Keratinocyte (primary cell): ENCODE measurements around the gene MTR. TPM values are rescaled to one million over a fixed set of nuclear protein-coding genes. Genes with fewer than 3 reads are reported as not detected.

Experiments
- DNase-seq: peaks from one replicate; pipeline ENCODE4 v3.0.0-alpha.2; 2011; ENCODE audit warnings: low read depth, missing footprints, low spot score
- FAIRE-seq: peaks from 2 replicates; lab custom pipeline; 2011; peaks lifted over from hg19 to GRCh38; lab: Jason Lieb, UNC
- H2AFZ ChIP-seq: 2 replicates; pipeline ENCODE4 v1.6.0; 2012; ENCODE audit warnings: low read length, control low read depth, inconsistent platforms; ENCODE audit not compliant: control insufficient read depth
- H3K27ac ChIP-seq: 2 replicates; pipeline ENCODE4 v1.5.1; 2011; ENCODE audit warnings: low read length; ENCODE audit not compliant: control insufficient read depth, insufficient read depth
- H3K27me3 ChIP-seq: 3 replicates; pipeline ENCODE4 v1.6.0; 2011; ENCODE audit warnings: low read length; ENCODE audit not compliant: control insufficient read depth, insufficient read depth; ENCODE audit errors: extremely low read depth
- H3K36me3 ChIP-seq, 2 experiments: 2 replicates in 1 of 2; 3 replicates in 1 of 2; pipeline ENCODE4 v1.5.1; 2011; ENCODE audit warnings: low read length in 2 of 2, mild to moderate bottlenecking in 1 of 2; ENCODE audit not compliant: control insufficient read depth in 2 of 2, insufficient read depth in 2 of 2; ENCODE audit errors: extremely low read depth in 1 of 2
- H3K4me1 ChIP-seq: 3 replicates; pipeline ENCODE4 v1.5.1; 2011; ENCODE audit warnings: low read length; ENCODE audit not compliant: control insufficient read depth, insufficient read depth; ENCODE audit errors: extremely low read depth
- H3K4me2 ChIP-seq: 3 replicates; pipeline ENCODE4 v1.6.0; 2011; ENCODE audit warnings: low read depth, low read length; ENCODE audit not compliant: control insufficient read depth, insufficient read depth; ENCODE audit errors: extremely low read depth
- H3K4me3 ChIP-seq, 3 experiments: fragments of 200-600 bp in 1 of 3; sonication (generic) in 1 of 3; 2 replicates in 2 of 3; 3 replicates in 1 of 3; pipeline ENCODE4 v1.5.1; 2011 to 2016; ENCODE audit warnings: low read length in 3 of 3, mild to moderate bottlenecking in 3 of 3, control low read depth in 2 of 3, inconsistent platforms in 1 of 3, low read depth in 1 of 3, mixed read lengths in 1 of 3, mixed run types in 1 of 3, moderate library complexity in 1 of 3; ENCODE audit not compliant: control insufficient read depth in 2 of 3, insufficient read depth in 2 of 3; ENCODE audit errors: extremely low read depth in 1 of 3
- H3K79me2 ChIP-seq: 2 replicates; pipeline ENCODE4 v1.6.0; 2012; ENCODE audit warnings: low read length; ENCODE audit not compliant: control insufficient read depth, insufficient read depth
- H3K9ac ChIP-seq: 3 replicates; pipeline ENCODE4 v1.6.0; 2011; ENCODE audit warnings: low read length; ENCODE audit not compliant: control insufficient read depth, insufficient read depth; ENCODE audit errors: extremely low read depth
- H3K9me1 ChIP-seq: 3 replicates; pipeline ENCODE4 v1.6.0; 2011; ENCODE audit warnings: low read length; ENCODE audit not compliant: control insufficient read depth, insufficient read depth; ENCODE audit errors: extremely low read depth
- H3K9me3 ChIP-seq: 2 replicates; pipeline ENCODE4 v1.5.1; 2012; ENCODE audit warnings: low read depth, low read length; ENCODE audit not compliant: control insufficient read depth
- H4K20me1 ChIP-seq: 3 replicates; pipeline ENCODE4 v1.6.0; 2011; ENCODE audit warnings: low read length; ENCODE audit not compliant: control insufficient read depth, insufficient read depth; ENCODE audit errors: extremely low read depth
- CTCF ChIP-seq, 3 experiments: IDR thresholded peaks in 1 of 3; conservative IDR thresholded peaks in 1 of 3; optimal IDR thresholded peaks in 1 of 3; 2 replicates in 2 of 3; 3 replicates in 1 of 3; pipeline versions ENCODE3 to v1.5.1; 2011; ENCODE audit warnings: low read length in 3 of 3, mild to moderate bottlenecking in 3 of 3, moderate library complexity in 2 of 3, control low read depth in 1 of 3, inconsistent platforms in 1 of 3; ENCODE audit not compliant: insufficient read depth in 2 of 3; ENCODE audit errors: extremely low read depth in 1 of 3
- EZH2 ChIP-seq: IDR thresholded peaks from one replicate; pipeline ENCODE4 v1.6.1; 2012; ENCODE audit warnings: inconsistent platforms, mild to moderate bottlenecking, low read length, moderate library complexity
- dilution Hi-C: fragments of 300-500 bp; cut with MboI; formaldehyde crosslinking; loops from one replicate; pipeline ENCODE4 v1.7.0; 2020; ENCODE audit warnings: low sequenced_read_pairs; ENCODE audit not compliant: extremely low pct_ligation_motif_present
- polyA plus RNA-seq, 5 experiments: library from polyadenylated mRNA; depleted of rRNA in 3 of 5; stranded (reverse) in 3 of 5; stranded (forward) in 1 of 5; unstranded in 1 of 5; fragments of >200 nt; gene quantifications; 1 replicate in 1 of 5; 2 replicates in 3 of 5; 3 replicates in 1 of 5; pipeline versions ENCODE4 v1.2.1 to v1.2.3, GENCODE V29; 2011 to 2012; ENCODE audit warnings: missing spikeins in 2 of 5, low read depth in 1 of 5, low replicate concordance in 1 of 5

MTR gene
- polyA plus RNA-seq, 1 donor (not counting 4 experiments of a cell fraction or from before 2014, with no cell fraction given), result 14.3 TPM

GRCh38 chr1:236922190-236922589 lies 127.1 kb downstream of the MTR start:
- no peaks in the 10 kb centered on the region for H3K36me3 ChIP-seq
- H4K20me1 ChIP-seq, result no peaks in the 10 kb centered on the region
- no peaks in the 10 kb centered on the region for H3K27me3 ChIP-seq
- dilution Hi-C loops, result no loop called here
- H3K4me3 ChIP-seq, result no peak overlapping the region
- H3K9me1 ChIP-seq, result no peaks in the 10 kb centered on the region
- H3K79me2 ChIP-seq, result no peaks in the 10 kb centered on the region
- H2AFZ ChIP-seq, result no peak overlapping the region
- no peak overlapping the region for H3K27ac ChIP-seq
- H3K9me3 ChIP-seq, result no peaks in the 10 kb centered on the region
- no peak overlapping the region for H3K9ac ChIP-seq
- no peaks in the 10 kb centered on the region for H3K4me1 ChIP-seq
- FAIRE-seq (no peak), DNase-seq (no peak)
- no peak overlapping the region for H3K4me2 ChIP-seq
- TF ChIP-seq EZH2 (no peak), CTCF (optimal IDR thresholded peaks at IDR 0.05 in 1 of 3, IDR thresholded peaks at IDR 0.05 in 1 of 3, conservative IDR thresholded peaks at IDR 0.05 in 1 of 3; ENCODE audit: extremely low read depth in 1 of 3, insufficient read depth in 2 of 3, low read length in 3 of 3) (no peak)

GRCh38 chr1:236925386-236925785 lies 130.3 kb downstream of the MTR start:
- no peak overlapping the region for H2AFZ ChIP-seq
- no peaks in the 10 kb centered on the region for H3K9me1 ChIP-seq
- FAIRE-seq, result no peak
- no peak overlapping the region for H3K27ac ChIP-seq
- no peak overlapping the region for H3K4me2 ChIP-seq
- dilution Hi-C loops, result no loop called here
- no peaks in the 10 kb centered on the region for H3K36me3 ChIP-seq
- no peak overlapping the region for H3K9ac ChIP-seq
- no peaks in the 10 kb centered on the region for H3K9me3 ChIP-seq
- no peak for DNase-seq
- H3K4me1 ChIP-seq, result no peaks in the 10 kb centered on the region
- H3K27me3 ChIP-seq, result no peaks in the 10 kb centered on the region
- TF ChIP-seq CTCF (optimal IDR thresholded peaks at IDR 0.05 in 1 of 3, IDR thresholded peaks at IDR 0.05 in 1 of 3, conservative IDR thresholded peaks at IDR 0.05 in 1 of 3; ENCODE audit: extremely low read depth in 1 of 3, insufficient read depth in 2 of 3, low read length in 3 of 3) (no peak), EZH2 (no peak)
- no peak overlapping the region for H3K4me3 ChIP-seq
- H3K79me2 ChIP-seq, result no peaks in the 10 kb centered on the region
- H4K20me1 ChIP-seq, result no peaks in the 10 kb centered on the region
